ENCODE data around the gene CFAP251.
A peak's percentile ranks its signal among the peaks of the same experiment; 100 is the strongest.
"Not testable (repeated sequence)": the region's sequence is repeated elsewhere in the genome, so short reads cannot be mapped to it uniquely, and the experiment has no call there.

CFAP251 gene

DNA sequence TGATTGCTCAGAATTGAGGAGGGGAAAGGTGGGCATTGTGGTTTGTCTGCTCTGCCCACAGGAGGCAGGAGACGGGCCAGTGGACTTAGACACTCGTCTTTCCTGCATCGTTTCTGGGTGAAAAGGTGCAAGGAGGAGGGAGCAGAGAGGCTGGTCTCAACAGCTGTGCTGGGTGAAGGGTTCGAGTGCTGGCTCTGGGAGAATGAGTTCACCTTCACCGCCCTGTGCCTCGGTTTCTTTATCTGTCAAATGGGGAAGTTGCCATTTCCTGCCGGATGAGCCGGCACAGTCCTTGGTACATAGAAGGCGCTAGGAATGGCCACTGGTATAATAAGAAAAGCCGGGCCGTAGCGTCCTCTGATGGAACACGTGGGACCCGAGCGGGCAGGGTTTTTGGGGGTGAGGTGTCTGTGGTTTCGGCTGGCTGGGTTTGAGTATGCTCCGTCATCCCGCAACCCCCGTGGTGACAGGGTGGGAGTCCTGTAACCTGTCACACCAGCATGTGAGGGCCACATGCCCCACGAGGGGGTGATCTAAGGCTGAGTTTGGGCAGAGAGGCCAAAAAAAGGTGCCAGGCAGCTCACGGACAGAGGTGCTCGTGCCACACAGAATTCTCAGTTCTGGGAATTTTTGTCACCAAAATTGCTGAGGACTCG, 110.6 kb downstream of the CFAP251 start:
- peak in 2 of 5 experiments; percentile 26 to 30 for DNase-seq

DNA sequence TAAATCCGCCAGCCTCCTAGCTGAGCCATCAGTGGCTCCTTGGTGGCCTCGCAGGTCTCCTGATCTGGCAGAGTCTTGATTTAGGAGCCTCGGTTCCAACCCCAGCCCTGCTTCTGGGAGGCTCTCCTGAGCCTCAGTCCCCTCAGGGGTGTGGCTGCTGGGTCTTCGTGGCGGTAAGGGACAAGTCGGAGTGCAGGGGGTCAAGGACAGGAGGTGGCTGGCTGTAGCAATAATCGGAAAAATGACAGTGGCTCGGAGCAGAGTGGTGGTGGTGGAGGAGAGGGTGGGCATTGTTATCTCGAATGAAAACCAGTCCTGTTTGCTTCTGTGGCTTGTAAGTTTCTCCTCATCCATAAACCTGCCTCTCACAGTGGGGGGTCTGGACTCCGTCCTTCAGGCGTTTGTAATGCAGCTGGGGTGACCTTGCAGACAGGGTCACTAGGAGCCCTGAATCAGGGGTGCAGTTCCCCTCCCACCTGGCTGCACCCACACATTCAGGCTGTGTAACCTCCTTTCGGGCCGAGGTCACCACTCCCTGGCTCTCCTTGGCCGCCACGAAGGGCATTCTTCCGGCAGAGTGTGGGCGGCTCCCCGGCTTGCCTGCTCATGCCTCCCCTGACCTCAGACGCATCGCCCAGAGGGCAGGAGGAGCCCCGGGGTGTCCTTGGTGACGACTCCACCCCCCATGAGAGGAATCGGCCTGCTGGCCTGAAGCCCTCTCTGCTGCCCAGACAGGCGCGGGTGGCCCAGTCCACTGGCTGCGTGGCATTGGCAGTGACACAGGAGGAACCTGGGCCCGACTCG, 111.4 kb downstream of the CFAP251 start:
- DNase-seq: no peak

DNA sequence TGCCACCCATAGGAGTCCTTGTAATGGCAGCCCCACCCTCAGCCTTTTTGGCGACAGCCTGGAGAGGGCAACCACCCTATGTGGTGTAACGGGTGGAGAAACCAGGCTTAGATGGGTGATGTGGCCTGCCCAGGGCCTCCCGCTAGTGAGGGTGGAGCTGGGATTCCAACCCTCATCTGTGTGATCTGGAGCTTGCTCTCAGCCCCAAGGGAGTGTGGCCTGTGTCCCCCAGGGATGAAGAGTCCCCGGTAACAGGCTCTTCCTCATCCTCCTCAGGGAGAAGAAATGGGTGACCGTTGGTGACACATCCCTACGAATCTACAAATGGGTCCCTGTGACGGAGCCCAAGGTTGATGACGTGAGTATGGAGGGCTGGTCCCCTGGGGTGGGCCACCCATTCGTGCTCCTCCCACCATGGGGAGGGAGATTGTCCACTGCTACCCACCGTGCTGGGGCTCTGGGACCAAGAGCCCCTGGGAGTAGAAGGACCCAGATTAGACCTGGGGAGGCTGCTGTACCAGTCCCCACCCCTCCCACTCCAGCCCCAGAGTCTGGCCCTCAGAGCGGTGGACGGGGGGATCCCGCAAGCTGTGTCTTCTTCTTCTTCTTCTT, 112.1 kb downstream of the CFAP251 start:
- no peak for DNase-seq

DNA sequence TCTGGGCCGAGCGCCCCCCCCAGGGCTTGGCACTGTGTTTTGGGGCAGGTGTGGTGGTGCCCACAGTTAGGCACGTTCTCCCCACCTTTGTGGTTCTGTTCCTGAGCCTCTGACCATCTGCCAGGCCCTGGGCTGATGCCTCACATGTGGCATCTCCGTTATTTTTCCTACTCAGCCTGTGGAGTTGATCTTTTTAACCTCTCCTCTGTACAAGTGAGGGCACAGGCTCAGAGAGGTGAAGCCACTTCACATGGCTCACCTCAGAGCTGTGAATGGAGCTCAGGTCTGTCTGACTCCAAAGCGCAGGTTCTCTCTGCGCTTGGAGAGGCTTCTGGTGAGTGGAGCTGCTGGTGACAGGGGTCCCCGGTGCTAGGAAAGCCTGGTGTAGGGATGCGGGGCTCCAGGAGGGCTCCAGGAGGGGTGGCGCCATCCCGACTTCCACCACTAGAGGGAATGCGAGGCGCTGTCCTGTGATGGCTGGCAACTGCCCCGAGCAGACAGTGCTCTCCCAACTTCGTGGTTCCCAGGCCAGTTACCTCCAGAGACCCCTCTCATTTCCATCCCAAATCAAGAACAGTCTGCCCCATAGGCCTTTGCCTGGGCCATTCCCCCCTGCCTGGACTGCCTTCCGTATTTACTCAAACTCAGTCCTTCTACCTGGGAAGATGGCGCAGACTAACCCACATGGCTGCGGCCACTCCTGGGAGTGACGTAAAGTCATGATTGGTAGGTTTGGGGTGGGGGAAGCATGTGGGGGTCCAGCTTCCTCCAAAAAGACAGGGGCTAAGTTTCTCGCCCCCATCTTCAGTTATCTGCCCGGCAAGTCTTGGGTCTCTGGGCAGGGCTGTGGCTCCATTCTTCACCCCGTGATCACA, 113.2 kb downstream of the CFAP251 start:
- DNase-seq: peak in 3 of 5 experiments; percentile 28 to 51 (median 32)

DNA sequence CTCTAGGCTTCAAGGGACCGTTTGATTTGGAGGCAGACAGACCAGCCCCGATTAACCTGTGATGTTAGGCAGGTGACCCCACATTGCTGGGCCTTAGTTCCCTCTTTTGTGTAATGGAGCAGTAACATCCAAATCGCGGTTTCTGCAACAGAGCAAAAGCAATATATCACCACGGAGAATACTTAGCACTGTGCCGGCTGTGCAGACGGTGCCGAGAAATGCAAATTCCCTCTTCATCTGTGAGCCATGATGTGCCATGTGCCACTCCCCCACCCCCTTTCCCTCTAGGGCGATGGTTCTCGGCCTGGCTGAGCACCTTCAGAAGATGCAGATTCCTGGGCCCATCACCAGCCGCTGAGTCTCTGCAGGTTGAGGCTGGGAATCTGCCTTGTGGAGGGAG, 114.2 kb downstream of the CFAP251 start:
- DNase-seq: no peak

DNA sequence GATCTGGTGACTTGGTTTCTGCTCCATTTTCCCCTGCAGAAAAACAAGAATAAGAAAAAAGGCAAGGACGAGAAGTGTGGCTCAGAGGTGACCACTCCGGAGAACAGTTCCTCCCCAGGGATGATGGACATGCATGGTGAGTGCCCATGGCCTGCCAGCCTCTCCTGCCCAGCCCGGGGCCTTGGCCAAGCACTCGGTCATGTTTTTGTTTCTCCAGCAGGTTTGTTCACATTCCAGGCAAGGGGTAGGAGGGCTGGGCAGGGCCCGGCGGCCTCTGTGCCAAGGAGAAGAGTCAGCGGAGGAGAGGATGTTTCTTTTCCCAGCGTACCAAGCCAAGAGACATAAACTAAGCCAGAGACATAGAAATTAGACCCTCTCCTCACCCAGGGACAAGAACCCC, 116.9 kb downstream of the CFAP251 start:
- DNase-seq: no peak

DNA sequence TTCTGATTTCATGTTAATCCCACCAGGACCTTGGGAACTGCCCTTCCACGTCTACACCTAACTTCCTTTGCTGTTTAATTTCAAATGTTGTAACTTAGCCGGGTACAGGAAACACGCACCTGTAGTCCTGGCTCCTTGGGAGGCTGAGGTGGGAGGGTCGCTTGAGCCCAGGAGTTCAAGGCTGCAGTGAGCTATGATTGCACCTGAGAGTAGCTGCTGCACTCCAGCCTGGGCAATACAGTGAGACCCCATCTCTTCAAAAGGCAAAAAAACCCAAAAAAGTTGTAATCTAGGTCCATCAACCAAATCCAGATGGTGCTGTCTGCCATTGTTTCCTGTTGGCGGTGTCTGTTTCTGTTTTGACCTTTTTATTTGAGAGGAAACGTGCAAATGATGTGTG, 117.8 kb downstream of the CFAP251 start:
- no peak for DNase-seq

DNA sequence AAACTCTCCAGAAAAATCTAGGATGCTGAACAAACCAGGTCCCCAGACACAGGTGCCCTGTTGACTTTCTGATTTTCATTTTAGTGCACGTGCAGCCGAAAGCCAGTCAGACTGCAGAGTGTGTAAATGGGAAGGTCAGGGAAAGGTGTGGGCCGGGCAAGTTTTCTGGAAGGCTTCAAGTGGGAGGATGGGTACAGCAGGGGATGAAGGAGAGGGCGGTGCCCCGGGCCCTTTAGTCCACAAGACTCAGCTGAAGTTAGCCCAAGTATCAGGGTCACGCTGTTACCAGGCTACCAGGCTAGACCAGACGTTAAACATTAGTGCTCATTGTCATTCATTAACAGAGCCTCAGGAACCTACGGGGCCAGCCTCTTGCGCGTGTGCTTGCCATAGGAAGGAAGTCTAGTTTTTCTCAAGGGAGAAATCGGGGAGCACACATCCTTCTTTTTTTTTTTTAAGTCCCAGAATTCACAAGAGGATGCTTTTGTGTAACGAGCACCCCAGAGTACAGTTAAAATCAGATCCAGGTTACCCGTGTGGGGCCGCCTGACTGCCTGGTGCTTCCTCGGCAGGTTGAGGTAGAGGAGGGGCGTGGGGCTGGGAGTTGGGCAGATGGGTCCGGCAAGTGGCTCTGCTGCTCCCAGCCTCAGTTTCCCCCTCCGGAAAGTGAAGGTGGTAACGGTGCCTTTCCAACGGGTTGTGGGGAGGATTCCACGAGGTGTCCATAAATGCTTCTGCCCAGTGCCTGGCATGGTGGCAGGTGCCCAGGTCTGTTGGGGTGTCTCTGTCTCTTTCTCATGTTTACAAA, 122.4 kb downstream of the CFAP251 start:
- DNase-seq: no peak

DNA sequence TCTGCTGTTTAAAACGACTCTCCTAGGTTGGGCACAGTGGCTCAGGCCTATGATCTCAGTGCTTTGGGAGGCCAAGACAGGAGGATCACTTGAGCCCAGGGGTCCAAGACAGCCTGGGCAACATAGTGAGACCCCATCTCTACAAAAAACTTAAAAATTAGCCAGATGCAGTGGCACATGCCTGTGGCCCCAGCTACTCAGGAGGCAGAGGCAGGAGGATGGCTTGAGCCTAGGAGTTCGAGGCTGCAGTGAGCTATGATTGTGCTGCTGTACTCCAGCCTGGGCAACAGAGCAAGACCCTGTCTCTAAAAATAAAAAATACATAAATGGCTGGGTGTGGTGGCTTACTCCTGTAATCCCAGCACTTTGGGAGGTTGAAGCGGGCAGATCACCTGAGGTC, 123.1 kb downstream of the CFAP251 start:
- DNase-seq: not testable (repeated sequence)

DNA sequence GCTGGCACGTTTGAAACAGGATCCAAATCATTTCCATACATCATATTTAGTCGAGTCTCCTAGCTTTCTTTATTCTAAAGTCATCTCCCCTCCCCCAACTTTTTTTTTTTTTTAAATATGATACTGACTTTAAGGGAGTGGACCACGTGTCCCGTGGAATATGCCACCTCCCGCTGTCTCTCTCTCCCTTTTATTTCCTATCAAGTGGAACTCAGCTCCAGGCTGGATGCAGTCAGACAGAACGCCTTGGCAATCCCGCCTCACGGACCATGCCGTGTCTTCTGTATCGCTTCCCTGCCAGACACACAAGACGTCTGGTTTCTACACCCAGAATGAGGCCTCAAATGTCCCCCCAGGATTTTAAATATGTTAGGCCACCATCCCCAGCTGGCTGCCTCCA, 124.5 kb downstream of the CFAP251 start:
- DNase-seq: no peak

DNA sequence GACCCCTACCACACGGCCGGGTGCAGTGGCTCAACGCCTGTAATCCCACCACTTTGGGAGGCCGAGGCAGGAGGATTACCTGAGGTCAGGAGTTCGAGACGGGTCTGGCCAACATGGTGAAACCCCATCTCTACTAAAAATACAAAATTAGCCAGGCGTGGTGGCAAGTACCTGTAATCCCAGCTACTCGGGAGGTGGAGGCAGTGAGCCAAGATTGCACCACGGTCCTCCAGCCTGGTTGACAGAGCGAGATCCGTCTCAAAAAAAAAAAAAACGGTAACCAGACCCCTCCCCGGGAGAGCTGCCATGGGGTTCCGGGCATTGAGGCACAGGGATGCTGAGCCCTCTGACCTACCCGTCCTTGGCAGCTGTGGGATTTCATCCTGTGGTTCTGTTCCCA, 125.1 kb downstream of the CFAP251 start:
- no peak for DNase-seq

DNA sequence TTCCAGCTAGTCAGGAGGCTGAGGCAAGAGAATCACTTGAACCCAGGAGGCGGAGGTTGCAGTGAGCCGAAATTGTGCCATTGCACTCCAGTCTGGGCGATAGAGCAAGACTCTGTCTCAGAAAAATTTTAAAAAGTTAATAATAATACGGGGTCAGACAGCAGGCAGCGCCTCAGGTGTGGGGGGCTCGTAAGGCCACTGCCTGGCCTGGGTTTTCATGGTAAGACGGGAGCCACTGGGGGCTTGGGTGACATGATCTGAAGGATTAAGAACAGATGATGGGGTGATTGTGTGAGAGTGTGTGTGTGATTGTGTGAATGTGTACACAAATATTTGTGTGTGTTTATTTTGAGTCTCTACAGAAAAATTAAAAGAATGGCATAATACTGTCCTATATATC, 126.9 kb downstream of the CFAP251 start:
- no peak for DNase-seq

DNA sequence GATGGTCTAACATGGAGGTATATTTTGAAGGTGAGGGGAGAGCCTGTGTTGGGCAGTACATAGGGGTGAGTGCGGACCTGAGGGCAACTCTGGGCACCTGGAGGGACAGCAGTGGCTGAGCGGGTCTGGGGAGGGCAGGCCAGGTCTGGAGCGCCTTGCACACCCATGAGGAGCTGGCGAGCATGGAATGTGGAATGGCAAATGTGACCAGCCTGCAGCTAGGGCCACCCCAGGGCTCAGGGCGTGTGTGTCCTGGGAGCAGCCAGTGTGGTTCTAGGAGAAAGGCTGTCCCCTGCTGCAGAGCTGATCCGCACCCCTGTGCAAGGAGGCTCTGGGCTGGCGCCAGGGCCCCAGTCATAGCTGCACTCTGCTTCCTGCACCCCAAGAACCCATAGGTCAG, 127.8 kb downstream of the CFAP251 start:
- DNase-seq: no peak

DNA sequence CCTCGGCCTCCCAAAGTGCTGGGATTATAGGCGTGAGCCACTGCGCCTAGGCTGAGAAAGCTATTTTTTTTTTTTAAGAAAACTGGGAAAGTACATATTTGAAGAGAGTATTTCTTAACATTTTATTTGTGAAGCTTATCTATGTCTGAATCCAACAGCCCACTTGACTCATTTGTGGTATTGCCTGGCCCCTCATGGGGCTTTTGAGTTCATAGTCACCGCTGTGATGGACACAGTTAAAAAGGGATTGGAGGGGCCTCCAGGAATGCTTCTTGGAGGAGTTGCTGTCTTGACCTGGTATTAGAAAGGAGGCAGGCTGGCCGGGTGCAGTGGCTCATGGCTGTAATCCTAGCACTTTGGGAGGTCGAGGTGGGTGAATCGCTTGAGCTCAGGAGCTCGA, 129.8 kb downstream of the CFAP251 start:
- DNase-seq: no peak

DNA sequence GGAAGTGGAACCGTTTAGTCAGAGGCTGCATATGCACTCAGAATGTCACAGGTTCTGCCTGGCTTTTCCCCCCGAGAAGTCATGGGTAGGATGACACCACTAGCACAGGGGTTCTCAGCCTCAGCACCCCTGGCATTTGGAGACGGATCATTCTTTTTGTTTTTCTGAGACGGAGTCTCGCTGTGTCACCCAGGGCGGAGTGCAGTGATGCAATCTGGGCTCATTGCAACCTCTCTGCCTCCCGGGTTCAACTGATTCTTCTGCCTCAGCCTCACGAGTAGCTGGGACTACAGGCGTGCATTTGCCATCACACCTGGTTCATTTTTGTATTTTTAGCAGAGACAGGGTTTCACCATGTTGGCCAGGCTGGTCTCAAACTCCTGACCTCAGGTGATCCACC, 131.4 kb downstream of the CFAP251 start:
- no peak for DNase-seq

DNA sequence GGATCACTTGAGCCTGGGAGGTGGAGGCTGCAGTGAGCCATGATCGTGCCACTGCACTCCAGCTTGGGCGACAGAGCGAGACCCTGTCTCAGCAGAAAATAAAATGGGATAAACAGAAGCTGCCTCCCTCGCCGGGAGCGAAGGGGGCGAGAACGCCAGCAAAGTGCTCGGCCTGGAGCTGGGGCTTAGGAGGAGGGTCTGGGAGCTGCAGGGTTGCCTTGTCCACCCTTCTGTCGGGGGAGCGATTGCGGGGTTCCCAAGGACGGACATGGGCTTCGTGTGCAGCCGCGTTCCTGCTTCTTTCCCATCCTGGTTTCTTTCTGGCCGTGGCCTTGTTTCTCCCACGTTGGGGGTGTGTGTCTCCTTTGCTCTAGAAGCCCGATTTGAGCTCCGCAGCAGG, 132.3 kb downstream of the CFAP251 start:
- DNase-seq: no peak

DNA sequence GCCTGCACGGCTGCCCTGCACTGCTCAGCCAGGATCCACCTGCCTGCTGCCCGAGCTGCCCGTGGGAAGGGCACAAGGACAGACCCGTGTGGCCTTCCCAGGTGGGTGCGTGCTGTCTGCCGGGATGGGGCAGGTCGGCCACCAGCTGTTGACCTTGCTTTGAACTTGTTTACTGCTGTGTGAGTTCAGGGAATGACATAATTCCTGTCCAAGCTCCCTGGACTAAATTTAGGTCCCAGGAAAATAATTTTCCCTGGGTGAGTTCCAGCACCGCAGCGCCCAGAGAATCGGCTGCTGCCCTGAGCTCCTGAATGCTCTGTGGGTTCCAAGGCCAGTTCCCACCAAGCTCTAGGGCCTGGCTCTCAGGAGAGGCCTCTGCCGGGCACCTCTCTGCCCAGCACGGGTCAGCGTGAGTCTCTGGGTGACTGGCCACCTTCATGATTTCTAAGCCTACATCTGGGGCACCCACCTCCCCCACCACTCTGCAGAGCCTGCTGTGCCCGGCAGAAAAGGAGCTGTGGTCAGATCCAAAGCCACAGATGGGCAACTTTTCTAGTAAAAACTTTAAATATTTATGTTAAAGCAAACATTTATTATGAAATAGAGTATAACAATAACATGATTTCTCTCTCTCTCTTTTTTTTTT, 133.0 kb downstream of the CFAP251 start:
- DNase-seq: no peak

DNA sequence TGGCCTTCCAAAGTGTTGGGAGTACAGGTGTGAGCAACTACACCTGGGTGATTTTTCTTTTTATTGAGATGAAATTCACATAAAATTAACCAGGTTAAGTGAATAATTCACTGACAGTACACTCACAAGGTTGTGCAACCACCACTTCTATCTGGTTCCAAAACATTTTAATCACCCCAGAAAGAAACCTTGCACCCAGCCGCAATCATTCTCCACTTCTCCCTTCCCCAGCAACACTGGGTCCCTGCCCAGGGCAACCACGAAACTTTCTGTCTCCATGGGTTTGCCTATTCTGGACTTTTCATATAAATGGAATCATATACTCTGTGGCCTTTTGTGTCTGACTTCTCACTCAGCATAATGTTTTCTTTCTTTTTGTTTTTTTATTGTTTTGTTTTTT, 133.9 kb downstream of the CFAP251 start:
- DNase-seq: no peak
